ENCODE measurements around the gene SUPT7L.

DNA sequence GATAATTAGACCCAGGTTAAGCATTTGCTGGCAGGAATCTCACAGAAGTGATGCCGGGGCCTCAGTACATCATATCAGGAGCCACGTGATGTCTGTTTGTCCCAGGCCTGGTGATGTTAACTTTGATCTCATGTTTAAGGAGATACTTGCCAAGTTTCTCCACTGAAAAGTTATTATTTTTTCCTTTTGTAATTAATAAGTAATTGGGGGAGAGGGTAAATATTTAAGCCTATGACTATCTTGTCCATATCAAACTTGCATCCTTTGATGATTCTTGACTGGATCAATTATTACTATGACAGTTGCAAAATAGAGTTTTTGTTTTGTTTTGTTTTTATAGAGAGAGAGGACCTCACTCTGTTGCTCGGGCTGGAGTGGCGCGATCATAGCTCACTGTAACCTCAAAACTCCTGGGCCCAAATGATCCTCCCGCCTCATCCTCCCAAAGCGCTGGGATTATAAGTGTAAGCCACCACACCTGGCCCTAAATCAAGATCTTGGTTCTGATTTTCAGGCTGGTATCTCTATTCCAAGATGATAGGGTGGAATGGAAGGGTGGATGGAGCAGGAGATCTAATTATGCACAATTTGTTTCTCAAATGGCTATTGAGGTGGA, 46.7 kb upstream of the SUPT7L start:
- TF ChIP-seq, protein P1, sequence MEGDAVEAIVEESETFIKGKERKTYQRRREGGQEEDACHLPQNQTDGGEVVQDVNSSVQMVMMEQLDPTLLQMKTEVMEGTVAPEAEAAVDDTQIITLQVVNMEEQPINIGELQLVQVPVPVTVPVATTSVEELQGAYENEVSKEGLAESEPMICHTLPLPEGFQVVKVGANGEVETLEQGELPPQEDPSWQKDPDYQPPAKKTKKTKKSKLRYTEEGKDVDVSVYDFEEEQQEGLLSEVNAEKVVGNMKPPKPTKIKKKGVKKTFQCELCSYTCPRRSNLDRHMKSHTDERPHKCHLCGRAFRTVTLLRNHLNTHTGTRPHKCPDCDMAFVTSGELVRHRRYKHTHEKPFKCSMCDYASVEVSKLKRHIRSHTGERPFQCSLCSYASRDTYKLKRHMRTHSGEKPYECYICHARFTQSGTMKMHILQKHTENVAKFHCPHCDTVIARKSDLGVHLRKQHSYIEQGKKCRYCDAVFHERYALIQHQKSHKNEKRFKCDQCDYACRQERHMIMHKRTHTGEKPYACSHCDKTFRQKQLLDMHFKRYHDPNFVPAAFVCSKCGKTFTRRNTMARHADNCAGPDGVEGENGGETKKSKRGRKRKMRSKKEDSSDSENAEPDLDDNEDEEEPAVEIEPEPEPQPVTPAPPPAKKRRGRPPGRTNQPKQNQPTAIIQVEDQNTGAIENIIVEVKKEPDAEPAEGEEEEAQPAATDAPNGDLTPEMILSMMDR (IDR thresholded peaks at IDR 0.05) = no peak
- TF ChIP-seq EP300 (IDR thresholded peaks at IDR 0.05) = no peak
